GM23338 (cell line): Measurements from ENCODE around the gene SF3B4. TPM values are rescaled to one million over a fixed set of nuclear protein-coding genes. Genes with fewer than 3 reads are reported as not detected.

Experiments used
- ATAC-seq: fragments of 200-7000 bp; cut with Tn5 transposase; 3 replicates; pipeline ENCODE4 v1.9.1; 2020
- DNase-seq: peaks from one replicate; pipeline ENCODE4 v3.0.0-alpha.2; 2015; ENCODE audit warnings: low spot score
- H2AFZ ChIP-seq: fragments of 200-600 bp; sonication (generic); 2 replicates; pipeline ENCODE4 v1.8.0; 2016; ENCODE audit warnings: antibody characterized with exemption, mild to moderate bottlenecking, moderate library complexity
- H3F3A ChIP-seq: fragments of 200-600 bp; sonication (generic); replicated peaks from 2 replicates; pipeline ENCODE4 v1.8.0; 2017; ENCODE audit warnings: antibody characterized with exemption, mixed run types, low read depth
- H3K27ac ChIP-seq: fragments of 200-600 bp; sonication (generic); 2 replicates; pipeline ENCODE4 v1.6.1; 2016; ENCODE audit warnings: low read depth
- H3K27me3 ChIP-seq: fragments of 200-600 bp; sonication (generic); 2 replicates; pipeline ENCODE4 v1.8.0; 2016; ENCODE audit warnings: mild to moderate bottlenecking, mixed run types, moderate library complexity; ENCODE audit not compliant: insufficient read depth
- H3K36me3 ChIP-seq: fragments of 200-600 bp; sonication (generic); 2 replicates; pipeline ENCODE4 v1.8.0; 2016; ENCODE audit warnings: mild to moderate bottlenecking; ENCODE audit not compliant: insufficient read depth
- H3K4me1 ChIP-seq: fragments of 200-600 bp; sonication (generic); 2 replicates; pipeline ENCODE4 v1.8.0; 2016; ENCODE audit warnings: mild to moderate bottlenecking, moderate library complexity; ENCODE audit not compliant: insufficient read depth
- H3K4me2 ChIP-seq: fragments of 200-600 bp; sonication (generic); 2 replicates; pipeline ENCODE4 v1.7.1; 2017; ENCODE audit warnings: mixed run types
- H3K4me3 ChIP-seq: fragments of 200-600 bp; sonication (generic); 2 replicates; pipeline ENCODE4 v1.6.1; 2016; ENCODE audit warnings: mixed run types
- H3K79me2 ChIP-seq: fragments of 200-600 bp; sonication (generic); replicated peaks from 2 replicates; pipeline ENCODE4 v1.8.0; 2017; ENCODE audit warnings: mild to moderate bottlenecking; ENCODE audit not compliant: insufficient read depth
- H3K9me2 ChIP-seq: fragments of 200-600 bp; sonication (generic); 2 replicates; pipeline ENCODE4 v1.8.0; 2017; ENCODE audit not compliant: insufficient read depth
- H4K20me1 ChIP-seq: fragments of 200-600 bp; sonication (generic); replicated peaks from 2 replicates; pipeline ENCODE4 v1.8.0; 2017; ENCODE audit warnings: mild to moderate bottlenecking; ENCODE audit not compliant: insufficient read depth
- H3K27ac Mint-ChIP-seq: 2 replicates; pipeline ENCODE4 v1.8.0; 2020; ENCODE audit warnings: inconsistent platforms, mild to moderate bottlenecking, moderate library complexity, mixed read lengths
- H3K27me3 Mint-ChIP-seq: 3 replicates; pipeline ENCODE4 v1.8.0; 2022; ENCODE audit warnings: low read depth, mild to moderate bottlenecking, moderate library complexity, mixed read lengths, inconsistent platforms; ENCODE audit not compliant: insufficient read depth, poor library complexity
- H3K36me3 Mint-ChIP-seq: 3 replicates; pipeline ENCODE4 v1.8.0; 2021; ENCODE audit warnings: low read depth, mild to moderate bottlenecking, inconsistent platforms, moderate library complexity, mixed read lengths
- H3K4me1 Mint-ChIP-seq: 3 replicates; pipeline ENCODE4 v1.8.0; 2020; ENCODE audit warnings: mild to moderate bottlenecking, inconsistent platforms, mixed read lengths
- H3K4me3 Mint-ChIP-seq: 3 replicates; pipeline ENCODE4 v1.8.0; 2021; ENCODE audit warnings: moderate library complexity, mild to moderate bottlenecking, inconsistent platforms, mixed read lengths
- H3K9me3 Mint-ChIP-seq: 3 replicates; pipeline ENCODE4 v1.8.0; 2020; ENCODE audit warnings: moderate library complexity, mild to moderate bottlenecking, inconsistent platforms, mixed read lengths
- CREB1 ChIP-seq: fragments of 250-450 bp; sonication (Bioruptor Pico); IDR thresholded peaks from 2 replicates; pipeline ENCODE4 v1.5.0; 2020; ENCODE audit warnings: low read depth, mild to moderate bottlenecking, moderate library complexity
- CTCF ChIP-seq, 2 experiments: fragments of 200-600 bp in 1 of 2; sonication (generic) in 1 of 2; conservative IDR thresholded peaks; 2 replicates each; pipeline versions ENCODE4 v1.5.1 to v1.6.1; 2016 to 2017; ENCODE audit warnings: antibody characterized with exemption in 2 of 2, low read depth in 2 of 2, mild to moderate bottlenecking in 2 of 2, moderate library complexity in 1 of 2
- EZH2 ChIP-seq: fragments of 200-600 bp; sonication (generic); IDR thresholded peaks from one replicate; pipeline ENCODE4 v1.8.0; 2017; ENCODE audit warnings: antibody characterized with exemption, mild to moderate bottlenecking, low read depth; ENCODE audit not compliant: unreplicated experiment
- EZH2phosphoT487 ChIP-seq: fragments of 200-600 bp; sonication (generic); IDR thresholded peaks from one replicate; pipeline ENCODE4 v1.8.1; 2018; ENCODE audit warnings: antibody characterized with exemption; ENCODE audit not compliant: unreplicated experiment
- JUNB ChIP-seq: IDR thresholded peaks from one replicate; pipeline ENCODE4 v1.6.1; 2016; ENCODE audit warnings: antibody characterized with exemption; ENCODE audit not compliant: unreplicated experiment
- NANOG ChIP-seq: IDR thresholded peaks from 2 replicates; pipeline ENCODE4 v1.6.1; 2016; ENCODE audit warnings: antibody characterized with exemption, borderline replicate concordance
- POLR2AphosphoS5 ChIP-seq: IDR thresholded peaks from 2 replicates; pipeline ENCODE4 v1.6.1; 2016; ENCODE audit warnings: antibody characterized with exemption, low read depth
- REST ChIP-seq: IDR thresholded peaks from one replicate; pipeline ENCODE4 v1.6.1; 2018; ENCODE audit warnings: antibody characterized with exemption; ENCODE audit not compliant: unreplicated experiment
- STAT1 ChIP-seq: IDR thresholded peaks from one replicate; pipeline ENCODE4 v1.6.1; 2016; ENCODE audit warnings: antibody characterized with exemption; ENCODE audit not compliant: unreplicated experiment
- ZNF114 ChIP-seq: fragments of 250-450 bp; sonication (Bioruptor Pico); IDR thresholded peaks from 2 replicates; pipeline ENCODE4 v1.5.0; 2020; ENCODE audit warnings: mild to moderate bottlenecking, moderate library complexity
- ZNF331 ChIP-seq: fragments of 250-450 bp; sonication (Bioruptor Pico); IDR thresholded peaks from 2 replicates; pipeline ENCODE4 v1.5.0; 2020; ENCODE audit warnings: low read depth, mild to moderate bottlenecking, moderate library complexity
- polyA plus RNA-seq: library from polyadenylated mRNA; unstranded; fragments of >200 nt; fragmentation: Nextera tagmentation; extraction: Ambion mirVana; gene quantifications from 2 replicates; pipeline ENCODE4 v1.2.1, GENCODE V29; 2016
- total RNA-seq: library from RNA; depleted of rRNA; stranded (reverse); fragments of >200 nt; shearing (Covaris generic); gene quantifications from 2 replicates; pipeline ENCODE4 v1.2.3, GENCODE V29; 2014
- TF ChIP-seq, protein P1 (sequence below): IDR thresholded peaks from 2 replicates; pipeline ENCODE4 v1.6.1; 2016; ENCODE audit warnings: antibody characterized with exemption
- TF ChIP-seq, protein P2 (sequence below): fragments of 250-450 bp; sonication (Bioruptor Pico); IDR thresholded peaks from 2 replicates; pipeline ENCODE4 v1.5.0; 2020; ENCODE audit warnings: mild to moderate bottlenecking, moderate library complexity

The SF3B4 gene
- total and polyA plus RNA-seq, 2 experiments from 2014 or later = 48.7 to 84.0 TPM

DNA sequence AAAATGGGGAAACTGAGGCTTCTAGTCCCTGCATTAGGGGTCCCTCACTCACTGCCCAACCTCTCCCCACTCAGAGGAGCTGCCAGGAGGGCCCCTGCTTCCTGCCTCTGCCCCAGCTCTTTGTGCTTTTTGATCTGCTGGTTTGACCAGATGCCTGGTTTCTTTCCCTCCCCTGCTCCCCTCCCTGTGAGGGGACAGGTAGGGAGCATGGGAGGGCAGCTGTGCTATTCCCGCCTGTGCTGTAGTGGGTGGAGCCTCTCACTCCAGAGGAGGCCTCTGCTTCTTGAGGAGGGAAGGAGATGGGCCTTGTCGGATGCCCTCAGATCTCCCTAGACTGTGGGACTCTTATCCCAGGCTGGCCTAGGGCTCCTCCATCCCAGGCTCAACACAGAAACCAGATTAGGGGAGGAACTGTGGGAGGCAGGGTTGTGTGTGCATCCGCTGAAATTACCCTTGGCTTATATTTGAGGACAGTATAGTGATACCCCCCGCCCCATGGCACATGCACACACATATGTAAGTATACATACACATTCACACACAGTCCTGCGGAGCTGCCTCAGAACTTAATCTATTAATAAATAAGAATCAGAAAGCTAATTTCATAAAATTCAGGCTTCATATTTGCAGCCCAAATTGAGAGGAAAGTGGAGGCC, 23.6 kb downstream of the SF3B4 start:
- DNase-seq = peak; percentile 50
- no peak overlapping the region for H2AFZ ChIP-seq
- no peak for TF ChIP-seq ZNF114 (CRISPR knock-in tag)
- TF ChIP-seq, protein P1, sequence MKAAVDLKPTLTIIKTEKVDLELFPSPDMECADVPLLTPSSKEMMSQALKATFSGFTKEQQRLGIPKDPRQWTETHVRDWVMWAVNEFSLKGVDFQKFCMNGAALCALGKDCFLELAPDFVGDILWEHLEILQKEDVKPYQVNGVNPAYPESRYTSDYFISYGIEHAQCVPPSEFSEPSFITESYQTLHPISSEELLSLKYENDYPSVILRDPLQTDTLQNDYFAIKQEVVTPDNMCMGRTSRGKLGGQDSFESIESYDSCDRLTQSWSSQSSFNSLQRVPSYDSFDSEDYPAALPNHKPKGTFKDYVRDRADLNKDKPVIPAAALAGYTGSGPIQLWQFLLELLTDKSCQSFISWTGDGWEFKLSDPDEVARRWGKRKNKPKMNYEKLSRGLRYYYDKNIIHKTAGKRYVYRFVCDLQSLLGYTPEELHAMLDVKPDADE = no peak
- TF ChIP-seq JUNB = no peak
- TF ChIP-seq CREB1 (CRISPR knock-in tag) = no peak
- TF ChIP-seq STAT1 = no peak
- no peak for TF ChIP-seq EZH2phosphoT487
- no peak for TF ChIP-seq REST
- no peak for TF ChIP-seq ZNF331
- TF ChIP-seq EZH2 = no peak
- no peak for TF ChIP-seq POLR2AphosphoS5
- TF ChIP-seq, protein P2, sequence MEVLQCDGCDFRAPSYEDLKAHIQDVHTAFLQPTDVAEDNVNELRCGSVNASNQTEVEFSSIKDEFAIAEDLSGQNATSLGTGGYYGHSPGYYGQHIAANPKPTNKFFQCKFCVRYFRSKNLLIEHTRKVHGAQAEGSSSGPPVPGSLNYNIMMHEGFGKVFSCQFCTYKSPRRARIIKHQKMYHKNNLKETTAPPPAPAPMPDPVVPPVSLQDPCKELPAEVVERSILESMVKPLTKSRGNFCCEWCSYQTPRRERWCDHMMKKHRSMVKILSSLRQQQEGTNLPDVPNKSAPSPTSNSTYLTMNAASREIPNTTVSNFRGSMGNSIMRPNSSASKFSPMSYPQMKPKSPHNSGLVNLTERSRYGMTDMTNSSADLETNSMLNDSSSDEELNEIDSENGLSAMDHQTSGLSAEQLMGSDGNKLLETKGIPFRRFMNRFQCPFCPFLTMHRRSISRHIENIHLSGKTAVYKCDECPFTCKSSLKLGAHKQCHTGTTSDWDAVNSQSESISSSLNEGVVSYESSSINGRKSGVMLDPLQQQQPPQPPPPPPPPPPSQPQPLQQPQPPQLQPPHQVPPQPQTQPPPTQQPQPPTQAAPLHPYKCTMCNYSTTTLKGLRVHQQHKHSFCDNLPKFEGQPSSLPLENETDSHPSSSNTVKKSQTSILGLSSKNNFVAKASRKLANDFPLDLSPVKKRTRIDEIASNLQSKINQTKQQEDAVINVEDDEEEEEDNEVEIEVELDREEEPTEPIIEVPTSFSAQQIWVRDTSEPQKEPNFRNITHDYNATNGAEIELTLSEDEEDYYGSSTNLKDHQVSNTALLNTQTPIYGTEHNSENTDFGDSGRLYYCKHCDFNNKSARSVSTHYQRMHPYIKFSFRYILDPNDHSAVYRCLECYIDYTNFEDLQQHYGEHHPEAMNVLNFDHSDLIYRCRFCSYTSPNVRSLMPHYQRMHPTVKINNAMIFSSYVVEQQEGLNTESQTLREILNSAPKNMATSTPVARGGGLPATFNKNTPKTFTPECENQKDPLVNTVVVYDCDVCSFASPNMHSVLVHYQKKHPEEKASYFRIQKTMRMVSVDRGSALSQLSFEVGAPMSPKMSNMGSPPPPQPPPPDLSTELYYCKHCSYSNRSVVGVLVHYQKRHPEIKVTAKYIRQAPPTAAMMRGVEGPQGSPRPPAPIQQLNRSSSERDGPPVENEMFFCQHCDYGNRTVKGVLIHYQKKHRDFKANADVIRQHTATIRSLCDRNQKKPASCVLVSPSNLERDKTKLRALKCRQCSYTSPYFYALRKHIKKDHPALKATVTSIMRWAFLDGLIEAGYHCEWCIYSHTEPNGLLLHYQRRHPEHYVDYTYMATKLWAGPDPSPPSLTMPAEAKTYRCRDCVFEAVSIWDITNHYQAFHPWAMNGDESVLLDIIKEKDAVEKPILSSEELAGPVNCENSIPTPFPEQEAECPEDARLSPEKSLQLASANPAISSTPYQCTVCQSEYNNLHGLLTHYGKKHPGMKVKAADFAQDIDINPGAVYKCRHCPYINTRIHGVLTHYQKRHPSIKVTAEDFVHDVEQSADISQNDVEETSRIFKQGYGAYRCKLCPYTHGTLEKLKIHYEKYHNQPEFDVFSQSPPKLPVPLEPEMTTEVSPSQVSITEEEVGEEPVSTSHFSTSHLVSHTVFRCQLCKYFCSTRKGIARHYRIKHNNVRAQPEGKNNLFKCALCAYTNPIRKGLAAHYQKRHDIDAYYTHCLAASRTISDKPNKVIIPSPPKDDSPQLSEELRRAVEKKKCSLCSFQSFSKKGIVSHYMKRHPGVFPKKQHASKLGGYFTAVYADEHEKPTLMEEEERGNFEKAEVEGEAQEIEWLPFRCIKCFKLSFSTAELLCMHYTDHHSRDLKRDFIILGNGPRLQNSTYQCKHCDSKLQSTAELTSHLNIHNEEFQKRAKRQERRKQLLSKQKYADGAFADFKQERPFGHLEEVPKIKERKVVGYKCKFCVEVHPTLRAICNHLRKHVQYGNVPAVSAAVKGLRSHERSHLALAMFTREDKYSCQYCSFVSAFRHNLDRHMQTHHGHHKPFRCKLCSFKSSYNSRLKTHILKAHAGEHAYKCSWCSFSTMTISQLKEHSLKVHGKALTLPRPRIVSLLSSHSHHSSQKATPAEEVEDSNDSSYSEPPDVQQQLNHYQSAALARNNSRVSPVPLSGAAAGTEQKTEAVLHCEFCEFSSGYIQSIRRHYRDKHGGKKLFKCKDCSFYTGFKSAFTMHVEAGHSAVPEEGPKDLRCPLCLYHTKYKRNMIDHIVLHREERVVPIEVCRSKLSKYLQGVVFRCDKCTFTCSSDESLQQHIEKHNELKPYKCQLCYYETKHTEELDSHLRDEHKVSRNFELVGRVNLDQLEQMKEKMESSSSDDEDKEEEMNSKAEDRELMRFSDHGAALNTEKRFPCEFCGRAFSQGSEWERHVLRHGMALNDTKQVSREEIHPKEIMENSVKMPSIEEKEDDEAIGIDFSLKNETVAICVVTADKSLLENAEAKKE = no peak
- TF ChIP-seq CTCF (conservative IDR thresholded peaks at IDR 0.05; ENCODE audit: low read depth in 2 of 2) = no peak
- no peak for TF ChIP-seq NANOG
- H3K36me3 Mint-ChIP-seq = peaks cover 36% of the 10 kb centered on the region
- H3K27ac ChIP-seq = peak overlapping the region; percentile 39; the same call in 1 of the 2 replicates
- no peak overlapping the region for H3K4me3 Mint-ChIP-seq
- no peaks in the 10 kb centered on the region for H3K27me3 ChIP-seq
- H3K4me2 ChIP-seq = no peak overlapping the region
- no peaks in the 10 kb centered on the region for H4K20me1 ChIP-seq
- H3F3A ChIP-seq = peaks cover 4% of the 10 kb centered on the region; the same call in 1 of the 2 replicates
- H3K4me3 ChIP-seq = no peak overlapping the region
- H3K36me3 ChIP-seq = 0 out of 2 replicates have a peak, but pooled peaks cover 7% of the 10 kb centered on the region
- peaks cover 20% of the 10 kb centered on the region for H3K4me1 Mint-ChIP-seq
- no peaks in the 10 kb centered on the region for H3K9me2 ChIP-seq
- no peaks in the 10 kb centered on the region for H3K79me2 ChIP-seq
- 0 out of 2 replicates have a peak overlapping the region, but pooled peaks have one; percentile 69 for H3K27ac Mint-ChIP-seq
- peak; percentile 49 for ATAC-seq
- no peaks in the 10 kb centered on the region for H3K9me3 Mint-ChIP-seq
- peaks cover 4% of the 10 kb centered on the region; the same call in 1 of the 2 replicates for H3K4me1 ChIP-seq
- peaks cover 17% of the 10 kb centered on the region for H3K27me3 Mint-ChIP-seq
